Activated CD8-positive, alpha-beta T cell treated with anti-CD3 and anti-CD28 coated beads for 36 hours (primary cell): ENCODE results near the gene TBC1D32. TPM values are rescaled to one million over a fixed set of nuclear protein-coding genes. Genes with fewer than 3 reads are reported as not detected.
"Not testable (repeated sequence)": the region's sequence is repeated elsewhere in the genome, so short reads cannot be mapped to it uniquely, and the experiment has no call there.

ENCODE experiments used
- ATAC-seq: fragments of 200-7000 bp; cut with Tn5 transposase; one replicate; pipeline ENCODE4 v1.10.0; 2021; ENCODE audit warnings: mild to moderate bottlenecking, moderate library complexity
- CTCF ChIA-PET: fragments of 350-600 bp; sonication (Branson Sonifier 250); formaldehyde crosslinking; loops from one replicate; lab custom pipeline; 2021; ENCODE audit warnings: antibody characterized with exemption; lab: Charles Lee
- POLR2A ChIA-PET: fragments of 350-600 bp; sonication (Branson Sonifier 250); formaldehyde crosslinking; loops from one replicate; lab custom pipeline; 2021; ENCODE audit warnings: antibody characterized with exemption; lab: Charles Lee
- DNase-seq: peaks from one replicate; pipeline ENCODE4 v3.0.0-alpha.2; 2020
- H3K27ac Mint-ChIP-seq: one replicate; pipeline ENCODE4 v1.8.0; 2021; ENCODE audit warnings: mild to moderate bottlenecking, mixed read lengths
- H3K27me3 Mint-ChIP-seq: one replicate; pipeline ENCODE4 v1.8.0; 2021; ENCODE audit warnings: mixed read lengths
- H3K36me3 Mint-ChIP-seq: one replicate; pipeline ENCODE4 v1.8.0; 2021; ENCODE audit warnings: low read depth, mixed read lengths
- H3K4me1 Mint-ChIP-seq: one replicate; pipeline ENCODE4 v1.8.0; 2021; ENCODE audit warnings: low read depth, mixed read lengths
- H3K4me3 Mint-ChIP-seq: one replicate; pipeline ENCODE4 v1.8.0; 2021; ENCODE audit warnings: mild to moderate bottlenecking, moderate library complexity, mixed read lengths
- H3K9me3 Mint-ChIP-seq: one replicate; pipeline ENCODE4 v1.8.0; 2021; ENCODE audit warnings: mixed read lengths
- CTCF ChIP-seq: fragments of 200-600 bp; IDR thresholded peaks from one replicate; pipeline ENCODE4 v1.8.0; 2022; ENCODE audit warnings: antibody characterized with exemption, mild to moderate bottlenecking
- intact Hi-C: fragments of 100-400 bp; cut with micrococcal nuclease; formaldehyde crosslinking; loops from one replicate; pipeline ENCODE4 v1.10.0; 2022
- total RNA-seq, 2 experiments: library from RNA; stranded (reverse); gene quantifications; one replicate each; pipeline ENCODE4 v1.2.3, GENCODE V29; 2021

TBC1D32 gene
- total RNA-seq, 2 experiments from 2014 or later = 8.1 to 10.4 TPM

GRCh38 chr6:121321282-121321681, 13.0 kb downstream of the TBC1D32 start:
- Mint-ChIP-seq H3K36me3 (peaks cover 3% of the 10 kb centered on the region), H3K27me3 (no peaks in the 10 kb centered on the region), H3K27ac (no peak overlapping the region), H3K9me3 (no peaks in the 10 kb centered on the region), H3K4me1 (peaks cover 14% of the 10 kb centered on the region), H3K4me3 (no peak overlapping the region)
- ChIA-PET CTCF (interaction anchor here (0.7 to 2.3 kb wide), 2 partner anchors 14 to 606 kb away, joined by 3 to 7 read pairs; no protein-coding TSS in a partner anchor), POLR2A (no interaction called here)
- peak; percentile 34 for ATAC-seq
- intact Hi-C loops = no loop called here
- DNase-seq = no peak
- TF ChIP-seq CTCF = no peak

GRCh38 chr6:121319603-121320002, 14.7 kb downstream of the TBC1D32 start:
- ATAC-seq (no peak), DNase-seq (no peak)
- Mint-ChIP-seq H3K9me3 (no peaks in the 10 kb centered on the region), H3K36me3 (peaks cover 3% of the 10 kb centered on the region), H3K27ac (no peak overlapping the region), H3K27me3 (no peaks in the 10 kb centered on the region), H3K4me3 (no peak overlapping the region), H3K4me1 (peaks cover 8% of the 10 kb centered on the region)
- intact Hi-C loops = no loop called here
- TF ChIP-seq CTCF = no peak
- ChIA-PET CTCF (interaction anchor here (0.5 to 2.8 kb wide), 6 partner anchors 10 to 530 kb away, joined by 3 to 15 read pairs (median 4); partner anchors contain the start of gene TBC1D32), POLR2A (no interaction called here)

- no peak overlapping the region for H3K27ac Mint-ChIP-seq
- no peaks in the 10 kb centered on the region for H3K9me3 Mint-ChIP-seq
- ChIA-PET CTCF (interaction anchor here (0.5 to 2.8 kb wide), 5 partner anchors 10 to 26 kb away, joined by 3 to 15 read pairs (median 6); partner anchors contain the start of gene TBC1D32), POLR2A (no interaction called here)
- H3K4me1 Mint-ChIP-seq = peaks cover 8% of the 10 kb centered on the region
- H3K27me3 Mint-ChIP-seq = no peaks in the 10 kb centered on the region
- H3K4me3 Mint-ChIP-seq = no peak overlapping the region
- ATAC-seq (no peak), DNase-seq (no peak)
- H3K36me3 Mint-ChIP-seq = peaks cover 3% of the 10 kb centered on the region
- TF ChIP-seq CTCF = peak; percentile 30
- intact Hi-C loops = no loop called here
Measured at GRCh38 chr6:121319112-121319553, 15.1 kb downstream of the TBC1D32 start.

- ATAC-seq = no peak
- TF ChIP-seq CTCF = no peak
- peaks cover 8% of the 10 kb centered on the region for H3K36me3 Mint-ChIP-seq
- no peak overlapping the region for H3K27ac Mint-ChIP-seq
- peaks cover 2% of the 10 kb centered on the region for H3K4me1 Mint-ChIP-seq
- ChIA-PET CTCF (interaction anchor here (1.4 kb wide), 1 partner anchor 12 kb away, joined by 4 read pairs; no protein-coding TSS in a partner anchor), POLR2A (no interaction called here)
- H3K4me3 Mint-ChIP-seq = no peak overlapping the region
- intact Hi-C loops = no loop called here
- no peaks in the 10 kb centered on the region for H3K27me3 Mint-ChIP-seq
- no peak for DNase-seq
- peaks cover 3% of the 10 kb centered on the region for H3K9me3 Mint-ChIP-seq
Measured at GRCh38 chr6:121314381-121315112, 19.7 kb downstream of the TBC1D32 start.

- H3K9me3 Mint-ChIP-seq, H3K36me3 Mint-ChIP-seq, H3K4me1 Mint-ChIP-seq, DNase-seq, H3K27ac Mint-ChIP-seq, POLR2A ChIA-PET, ATAC-seq, H3K27me3 Mint-ChIP-seq, CTCF ChIA-PET, H3K4me3 Mint-ChIP-seq, intact Hi-C loops: not testable (repeated sequence)
Measured at GRCh38 chr6:121311814-121312213, 22.5 kb downstream of the TBC1D32 start.
